Vagina (tissue), 2 donors: Measurements from ENCODE around the gene MS4A7. TPM values are rescaled to one million over a fixed set of nuclear protein-coding genes. Genes with fewer than 3 reads are reported as not detected.

Experiments used
- DNase-seq, 2 donors: peaks; one replicate each; pipeline ENCODE4 v3.0.0-alpha.2; 2017; ENCODE audit errors: extremely low spot score in 2 of 2
- H3K27ac ChIP-seq: fragments of 200-600 bp; sonication (generic); one replicate; pipeline ENCODE4 v1.5.1; 2019
- H3K27me3 ChIP-seq: fragments of 200-600 bp; sonication (generic); one replicate; pipeline ENCODE4 v1.5.1; 2019
- H3K36me3 ChIP-seq, 2 donors: fragments of 200-600 bp; sonication (generic); one replicate each; pipeline ENCODE4 v1.5.1; 2017 to 2019
- H3K4me1 ChIP-seq: fragments of 200-600 bp; sonication (generic); one replicate; pipeline ENCODE4 v1.5.1; 2019
- H3K4me3 ChIP-seq, 2 donors: fragments of 200-600 bp; sonication (generic); 1 replicate in 1 of 2; 2 replicates in 1 of 2; pipeline ENCODE4 v1.5.1; 2016 to 2019
- H3K9me3 ChIP-seq: fragments of 200-600 bp; sonication (generic); one replicate; pipeline ENCODE4 v1.5.1; 2019
- POLR2A ChIP-seq, 2 donors: fragments of 450-650 bp; IDR thresholded peaks; one replicate each; pipeline ENCODE4 v1.6.1; 2017; ENCODE audit warnings: antibody characterized with exemption in 2 of 2, mild to moderate bottlenecking in 2 of 2, moderate library complexity in 2 of 2
- POLR2AphosphoS5 ChIP-seq, 2 donors: sonication (generic); formaldehyde crosslinking; IDR thresholded peaks; one replicate each; pipeline ENCODE4 v1.9.0; 2017; ENCODE audit warnings: antibody characterized with exemption in 2 of 2, mild to moderate bottlenecking in 2 of 2, low read depth in 1 of 2; ENCODE audit not compliant: insufficient read depth in 1 of 2
- intact Hi-C: fragments of 100-400 bp; cut with DNase I; formaldehyde crosslinking; loops from one replicate; pipeline ENCODE4 v1.15.1; 2023
- total RNA-seq: library from RNA; depleted of rRNA; stranded (reverse); fragments of >200 nt; gene quantifications from one replicate; pipeline ENCODE4 v1.2.3, GENCODE V29; 2016
- TF ChIP-seq, protein P1 (sequence below), 3 experiments: fragments of 450-650 bp in 2 of 3; fragments of 200-600 bp in 1 of 3; sonication (generic) in 1 of 3; IDR thresholded peaks; one replicate each; pipeline ENCODE4 v1.5.1; 2017 to 2019; ENCODE audit warnings: antibody characterized with exemption in 3 of 3, mild to moderate bottlenecking in 2 of 3, moderate library complexity in 2 of 3

Gene MS4A7
- total RNA-seq, 1 donor from 2014 or later, result 23.3 TPM

DNA sequence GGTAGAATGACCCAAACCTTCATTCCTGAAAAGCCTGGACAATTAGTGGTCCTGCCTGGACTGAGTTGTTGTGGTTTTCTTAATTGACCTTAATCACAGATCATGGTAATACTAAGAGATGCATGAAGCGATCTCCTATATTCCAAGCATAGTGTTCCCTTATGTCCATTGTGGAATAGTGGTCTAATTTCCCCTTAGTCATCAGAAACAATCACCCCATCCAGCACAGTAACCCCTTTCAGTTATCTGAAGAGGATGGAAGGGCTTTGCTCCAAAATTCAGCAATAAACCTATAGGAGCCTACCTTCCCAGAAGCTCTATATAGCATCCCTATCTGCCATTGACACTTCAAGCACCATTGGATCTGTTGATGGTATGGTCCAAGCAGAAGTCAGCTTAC lies 44.3 kb downstream of the MS4A7 start:
- no peaks in the 10 kb centered on the region for H3K36me3 ChIP-seq
- no peaks in the 10 kb centered on the region for H3K4me1 ChIP-seq
- no peak overlapping the region for H3K4me3 ChIP-seq
- no peaks in the 10 kb centered on the region for H3K9me3 ChIP-seq
- intact Hi-C loops, result no loop called here
- no peak for DNase-seq
- H3K27ac ChIP-seq, result no peak overlapping the region
- TF ChIP-seq, protein P1, sequence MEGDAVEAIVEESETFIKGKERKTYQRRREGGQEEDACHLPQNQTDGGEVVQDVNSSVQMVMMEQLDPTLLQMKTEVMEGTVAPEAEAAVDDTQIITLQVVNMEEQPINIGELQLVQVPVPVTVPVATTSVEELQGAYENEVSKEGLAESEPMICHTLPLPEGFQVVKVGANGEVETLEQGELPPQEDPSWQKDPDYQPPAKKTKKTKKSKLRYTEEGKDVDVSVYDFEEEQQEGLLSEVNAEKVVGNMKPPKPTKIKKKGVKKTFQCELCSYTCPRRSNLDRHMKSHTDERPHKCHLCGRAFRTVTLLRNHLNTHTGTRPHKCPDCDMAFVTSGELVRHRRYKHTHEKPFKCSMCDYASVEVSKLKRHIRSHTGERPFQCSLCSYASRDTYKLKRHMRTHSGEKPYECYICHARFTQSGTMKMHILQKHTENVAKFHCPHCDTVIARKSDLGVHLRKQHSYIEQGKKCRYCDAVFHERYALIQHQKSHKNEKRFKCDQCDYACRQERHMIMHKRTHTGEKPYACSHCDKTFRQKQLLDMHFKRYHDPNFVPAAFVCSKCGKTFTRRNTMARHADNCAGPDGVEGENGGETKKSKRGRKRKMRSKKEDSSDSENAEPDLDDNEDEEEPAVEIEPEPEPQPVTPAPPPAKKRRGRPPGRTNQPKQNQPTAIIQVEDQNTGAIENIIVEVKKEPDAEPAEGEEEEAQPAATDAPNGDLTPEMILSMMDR (IDR thresholded peaks at IDR 0.05), result no peak
- H3K27me3 ChIP-seq, result no peaks in the 10 kb centered on the region

DNA sequence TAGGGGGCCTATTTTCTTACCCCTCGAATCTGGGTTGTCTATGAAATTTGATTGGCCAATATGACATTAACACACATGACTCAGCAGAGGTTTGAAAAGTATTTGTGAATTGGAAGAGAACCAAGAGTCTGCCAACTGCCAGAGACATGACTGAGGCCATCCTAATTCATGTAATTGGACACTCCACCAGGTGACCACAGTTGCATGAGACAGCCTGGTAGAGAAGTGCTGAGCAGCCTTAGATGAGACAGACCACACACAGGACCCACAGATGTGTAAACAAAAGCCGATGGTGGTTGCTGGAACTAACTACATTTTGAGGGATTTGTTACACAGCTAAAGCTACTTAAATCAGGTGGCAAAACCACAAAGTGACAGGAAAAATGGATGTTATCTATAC lies 50.2 kb downstream of the MS4A7 start:
- DNase-seq, result no peak
- Histone ChIP-seq H3K4me3 (no peak overlapping the region), H3K27ac (no peak overlapping the region), H3K9me3 (no peaks in the 10 kb centered on the region), H3K27me3 (no peaks in the 10 kb centered on the region), H3K36me3 (no peaks in the 10 kb centered on the region), H3K4me1 (no peaks in the 10 kb centered on the region)
- intact Hi-C loops, result no loop called here
- TF ChIP-seq POLR2A (IDR thresholded peaks at IDR 0.05) (no peak), POLR2AphosphoS5 (IDR thresholded peaks at IDR 0.05; ENCODE audit: insufficient read depth in 1 of 2, low read depth in 1 of 2) (no peak)
- TF ChIP-seq, protein P1 (IDR thresholded peaks at IDR 0.05), result no peak

DNA sequence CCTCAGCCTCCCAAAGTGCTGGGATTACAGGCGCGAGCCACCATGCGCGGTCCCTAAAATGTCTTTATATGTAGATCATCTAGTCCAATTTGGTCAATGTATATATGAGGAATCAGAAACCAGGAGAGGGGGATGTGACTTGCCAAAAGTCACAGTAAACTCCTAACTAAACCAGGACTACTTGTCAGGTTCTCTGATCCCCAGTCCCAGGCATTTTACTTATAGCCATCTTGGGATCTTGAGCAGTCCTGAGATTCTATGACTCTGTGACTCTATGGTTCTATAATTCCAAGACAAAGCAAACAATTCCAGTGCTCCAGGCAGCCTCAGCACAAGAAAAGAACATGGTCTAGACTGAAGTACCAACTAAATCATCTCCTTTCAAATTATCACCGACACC lies 50.9 kb downstream of the MS4A7 start, which contains the start of gene MS4A5:
Gene MS4A5 (plus strand): TSS at position 301 of the 400 bp plus-strand sequence. CDS start 103 bp downstream, outside the sequence.
- no peak for DNase-seq
- no peak within 1 kb of the TSS for H3K27ac ChIP-seq
- no peak within 1 kb of the TSS for H3K4me3 ChIP-seq
- intact Hi-C loops, result no loop called here
- H3K27me3 ChIP-seq, result no peaks in the 10 kb centered on the region
- H3K4me1 ChIP-seq, result no peaks in the 10 kb centered on the region
- H3K9me3 ChIP-seq, result no peaks in the 10 kb centered on the region
- no peak for TF ChIP-seq POLR2A (IDR thresholded peaks at IDR 0.05)
- TF ChIP-seq, protein P1 (IDR thresholded peaks at IDR 0.05), result no peak
- no peak for TF ChIP-seq POLR2AphosphoS5 (IDR thresholded peaks at IDR 0.05; ENCODE audit: insufficient read depth in 1 of 2, low read depth in 1 of 2)
- H3K36me3 ChIP-seq, result no peaks in the 10 kb centered on the region

DNA sequence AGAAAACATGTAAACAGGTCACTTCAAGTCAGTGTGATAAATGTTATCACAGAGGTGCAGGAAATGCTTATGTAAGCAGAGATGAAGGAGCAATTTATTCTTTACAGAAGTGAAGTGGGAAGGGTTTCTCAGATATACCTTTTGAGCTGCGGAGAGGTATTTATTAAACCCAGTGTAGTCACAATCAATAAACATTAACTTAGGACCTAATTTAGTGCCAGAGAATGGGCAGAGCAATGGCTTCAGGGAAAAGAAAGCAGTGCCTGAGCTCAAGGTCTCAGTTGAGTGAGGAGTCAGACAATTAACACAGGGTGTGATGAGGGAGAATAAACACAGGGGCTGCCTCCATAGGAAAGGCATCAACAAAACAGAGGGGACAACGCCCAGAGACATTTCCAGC lies 52.9 kb downstream of the MS4A7 start:
- no peak for DNase-seq
- no peaks in the 10 kb centered on the region for H3K9me3 ChIP-seq
- H3K36me3 ChIP-seq, result no peaks in the 10 kb centered on the region
- no peak overlapping the region for H3K27ac ChIP-seq
- no peaks in the 10 kb centered on the region for H3K27me3 ChIP-seq
- TF ChIP-seq, protein P1 (IDR thresholded peaks at IDR 0.05), result no peak
- TF ChIP-seq POLR2AphosphoS5 (IDR thresholded peaks at IDR 0.05; ENCODE audit: insufficient read depth in 1 of 2, low read depth in 1 of 2) (no peak), POLR2A (IDR thresholded peaks at IDR 0.05) (no peak)
- H3K4me1 ChIP-seq, result no peaks in the 10 kb centered on the region
- no peak overlapping the region for H3K4me3 ChIP-seq
- intact Hi-C loops, result no loop called here

DNA sequence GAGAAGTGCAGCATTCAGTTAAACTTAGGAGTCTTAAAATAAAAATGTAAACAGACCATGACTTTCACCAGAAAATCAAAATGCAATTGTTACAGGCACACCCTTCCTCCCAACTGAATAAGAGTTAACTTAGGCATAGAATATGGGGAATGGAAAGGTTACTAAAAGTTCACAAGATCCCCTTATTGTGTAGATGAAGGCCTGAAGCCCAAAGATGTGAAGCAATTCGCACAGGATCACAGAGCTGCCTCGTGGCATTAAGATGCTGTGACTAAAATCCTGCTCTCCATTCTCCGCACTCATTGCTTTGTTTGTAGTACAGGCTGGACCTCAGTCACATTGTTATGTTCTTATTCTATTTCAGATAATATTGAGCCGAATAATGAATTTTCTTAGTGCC lies 55.1 kb downstream of the MS4A7 start:
- no peak overlapping the region for H3K4me3 ChIP-seq
- TF ChIP-seq, protein P1 (IDR thresholded peaks at IDR 0.05), result no peak
- no peak for TF ChIP-seq POLR2A (IDR thresholded peaks at IDR 0.05)
- TF ChIP-seq POLR2AphosphoS5 (IDR thresholded peaks at IDR 0.05; ENCODE audit: insufficient read depth in 1 of 2, low read depth in 1 of 2), result no peak
- intact Hi-C loops, result no loop called here
- no peaks in the 10 kb centered on the region for H3K27me3 ChIP-seq
- no peaks in the 10 kb centered on the region for H3K4me1 ChIP-seq
- H3K27ac ChIP-seq, result no peak overlapping the region
- no peak for DNase-seq
- no peaks in the 10 kb centered on the region for H3K9me3 ChIP-seq
- no peaks in the 10 kb centered on the region for H3K36me3 ChIP-seq

Other genes starting within 250 kb of the MS4A7 start
- 30.7 TPM for gene MS4A6A, start 195.4 kb upstream of the MS4A7 start, total RNA-seq
- gene MS4A4E, start 135.4 kb upstream of the MS4A7 start, total RNA-seq, result 1.7 TPM
- 10.3 TPM for gene MS4A4A, start 97.9 kb upstream of the MS4A7 start, total RNA-seq
- 3.4 TPM for gene MS4A6E, start 51.3 kb upstream of the MS4A7 start, total RNA-seq
- 1.7 TPM for gene MS4A14, start 17.9 kb downstream of the MS4A7 start, total RNA-seq
- not detected for gene MS4A5, start 51.0 kb downstream of the MS4A7 start, total RNA-seq
- not detected for gene MS4A1, start 77.3 kb downstream of the MS4A7 start, total RNA-seq
- not detected for gene MS4A12, start 114.2 kb downstream of the MS4A7 start, total RNA-seq
- not detected for gene MS4A13, start 136.9 kb downstream of the MS4A7 start, total RNA-seq